Retinal pigment epithelial cell (primary cell): Measurements from ENCODE around the gene RPS6KC1.

Experiments
- DNase-seq: peaks from one replicate; pipeline ENCODE4 v3.0.0-alpha.2; 2010; ENCODE audit warnings: low read depth
- H3K4me3 ChIP-seq: 2 replicates; pipeline ENCODE4 v1.5.1; 2011; ENCODE audit warnings: mild to moderate bottlenecking, low read length, control low read depth, moderate library complexity
- TF ChIP-seq, protein P1 (sequence below): conservative IDR thresholded peaks from 2 replicates; pipeline ENCODE4 v1.5.1; 2011; ENCODE audit warnings: low read depth, low read length, control low read depth, inconsistent platforms

The RPS6KC1 gene, protein sequence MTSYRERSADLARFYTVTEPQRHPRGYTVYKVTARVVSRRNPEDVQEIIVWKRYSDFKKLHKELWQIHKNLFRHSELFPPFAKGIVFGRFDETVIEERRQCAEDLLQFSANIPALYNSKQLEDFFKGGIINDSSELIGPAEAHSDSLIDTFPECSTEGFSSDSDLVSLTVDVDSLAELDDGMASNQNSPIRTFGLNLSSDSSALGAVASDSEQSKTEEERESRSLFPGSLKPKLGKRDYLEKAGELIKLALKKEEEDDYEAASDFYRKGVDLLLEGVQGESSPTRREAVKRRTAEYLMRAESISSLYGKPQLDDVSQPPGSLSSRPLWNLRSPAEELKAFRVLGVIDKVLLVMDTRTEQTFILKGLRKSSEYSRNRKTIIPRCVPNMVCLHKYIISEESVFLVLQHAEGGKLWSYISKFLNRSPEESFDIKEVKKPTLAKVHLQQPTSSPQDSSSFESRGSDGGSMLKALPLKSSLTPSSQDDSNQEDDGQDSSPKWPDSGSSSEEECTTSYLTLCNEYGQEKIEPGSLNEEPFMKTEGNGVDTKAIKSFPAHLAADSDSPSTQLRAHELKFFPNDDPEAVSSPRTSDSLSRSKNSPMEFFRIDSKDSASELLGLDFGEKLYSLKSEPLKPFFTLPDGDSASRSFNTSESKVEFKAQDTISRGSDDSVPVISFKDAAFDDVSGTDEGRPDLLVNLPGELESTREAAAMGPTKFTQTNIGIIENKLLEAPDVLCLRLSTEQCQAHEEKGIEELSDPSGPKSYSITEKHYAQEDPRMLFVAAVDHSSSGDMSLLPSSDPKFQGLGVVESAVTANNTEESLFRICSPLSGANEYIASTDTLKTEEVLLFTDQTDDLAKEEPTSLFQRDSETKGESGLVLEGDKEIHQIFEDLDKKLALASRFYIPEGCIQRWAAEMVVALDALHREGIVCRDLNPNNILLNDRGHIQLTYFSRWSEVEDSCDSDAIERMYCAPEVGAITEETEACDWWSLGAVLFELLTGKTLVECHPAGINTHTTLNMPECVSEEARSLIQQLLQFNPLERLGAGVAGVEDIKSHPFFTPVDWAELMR

DNA sequence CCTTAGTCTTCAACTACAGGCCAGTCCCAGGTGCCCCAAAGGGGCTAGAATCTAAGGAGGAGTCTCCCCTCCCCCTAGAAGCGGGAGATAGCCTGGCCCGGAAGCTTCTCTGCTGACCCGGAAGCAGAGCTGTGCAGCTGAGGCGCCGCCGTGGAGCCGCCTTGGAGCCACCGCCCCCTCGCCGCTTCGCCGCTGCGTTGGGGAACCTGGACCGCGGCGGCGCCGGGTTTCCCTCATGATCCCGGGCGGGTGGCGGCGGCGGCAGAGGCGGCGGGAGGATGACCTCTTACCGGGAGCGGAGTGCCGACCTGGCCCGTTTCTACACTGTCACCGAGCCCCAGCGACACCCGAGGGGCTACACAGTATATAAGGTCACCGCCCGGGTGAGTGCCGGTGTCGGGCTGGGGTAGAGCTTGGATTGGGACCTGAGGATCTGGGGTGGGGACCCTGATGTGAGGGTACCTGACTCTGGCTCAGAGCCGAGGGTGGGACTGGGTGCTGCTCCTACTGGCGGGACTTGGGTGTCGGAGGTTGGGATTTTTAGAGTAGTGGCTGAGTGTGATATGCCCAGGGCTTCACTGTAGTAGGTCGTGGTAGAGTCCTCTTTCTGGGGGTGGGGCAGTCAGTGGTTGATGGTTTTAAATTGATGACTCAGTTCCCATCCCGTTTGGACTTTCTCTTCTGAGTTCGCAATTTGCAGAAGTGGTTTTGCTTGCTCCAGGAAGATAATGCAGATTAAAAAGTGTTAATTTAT, at the start of gene RPS6KC1:
Gene RPS6KC1 (plus strand): TSS at position 115 of the 754 bp plus-strand sequence. CDS start 164 bp downstream, at position 279.
- peak; percentile 27 for DNase-seq
- peak within 1 kb of the TSS; percentile 97 for H3K4me3 ChIP-seq
- TF ChIP-seq, protein P1, sequence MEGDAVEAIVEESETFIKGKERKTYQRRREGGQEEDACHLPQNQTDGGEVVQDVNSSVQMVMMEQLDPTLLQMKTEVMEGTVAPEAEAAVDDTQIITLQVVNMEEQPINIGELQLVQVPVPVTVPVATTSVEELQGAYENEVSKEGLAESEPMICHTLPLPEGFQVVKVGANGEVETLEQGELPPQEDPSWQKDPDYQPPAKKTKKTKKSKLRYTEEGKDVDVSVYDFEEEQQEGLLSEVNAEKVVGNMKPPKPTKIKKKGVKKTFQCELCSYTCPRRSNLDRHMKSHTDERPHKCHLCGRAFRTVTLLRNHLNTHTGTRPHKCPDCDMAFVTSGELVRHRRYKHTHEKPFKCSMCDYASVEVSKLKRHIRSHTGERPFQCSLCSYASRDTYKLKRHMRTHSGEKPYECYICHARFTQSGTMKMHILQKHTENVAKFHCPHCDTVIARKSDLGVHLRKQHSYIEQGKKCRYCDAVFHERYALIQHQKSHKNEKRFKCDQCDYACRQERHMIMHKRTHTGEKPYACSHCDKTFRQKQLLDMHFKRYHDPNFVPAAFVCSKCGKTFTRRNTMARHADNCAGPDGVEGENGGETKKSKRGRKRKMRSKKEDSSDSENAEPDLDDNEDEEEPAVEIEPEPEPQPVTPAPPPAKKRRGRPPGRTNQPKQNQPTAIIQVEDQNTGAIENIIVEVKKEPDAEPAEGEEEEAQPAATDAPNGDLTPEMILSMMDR, result peak; percentile 22

DNA sequence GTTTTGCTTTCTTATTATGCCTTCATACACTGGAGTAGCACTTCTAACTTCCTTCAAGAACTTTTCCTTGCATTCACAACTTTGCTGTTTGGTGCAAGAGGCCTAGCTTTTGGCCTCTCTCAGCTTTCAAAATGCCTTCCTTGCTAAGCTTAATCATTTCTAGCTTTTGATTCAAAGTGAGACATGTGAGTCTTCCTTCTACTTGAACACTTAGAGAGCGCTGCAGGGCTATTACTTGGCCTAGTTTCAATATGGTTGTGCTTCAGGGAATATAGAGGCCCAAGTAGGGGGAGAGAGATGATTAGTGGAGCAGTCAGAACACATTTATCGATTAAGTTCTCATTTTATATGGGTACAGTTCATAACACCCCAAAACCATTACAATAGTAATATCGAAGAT, 47.8 kb upstream of the RPS6KC1 start:
- TF ChIP-seq, protein P1, result no peak
- H3K4me3 ChIP-seq, result no peak overlapping the region
- DNase-seq, result no peak

DNA sequence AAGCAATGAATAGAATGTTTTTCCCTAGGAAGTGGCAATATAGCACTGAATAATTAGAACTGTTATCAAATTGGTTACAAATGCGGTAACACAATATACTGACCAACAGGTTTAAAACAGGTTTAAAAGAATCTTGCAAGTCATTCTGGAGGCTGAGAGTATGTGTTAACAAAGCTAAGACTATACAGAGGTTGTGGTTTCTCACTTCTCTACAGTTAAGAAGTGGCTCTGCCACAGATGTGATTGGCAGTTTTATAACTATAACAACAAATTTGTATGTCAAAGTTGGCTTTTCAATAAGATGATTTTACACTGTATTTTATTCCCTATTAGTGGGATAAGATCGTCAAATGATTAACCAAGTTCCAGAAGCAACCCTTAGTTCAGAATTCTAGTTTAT, 42.5 kb upstream of the RPS6KC1 start:
- TF ChIP-seq, protein P1, result no peak
- no peak overlapping the region for H3K4me3 ChIP-seq
- DNase-seq, result no peak

DNA sequence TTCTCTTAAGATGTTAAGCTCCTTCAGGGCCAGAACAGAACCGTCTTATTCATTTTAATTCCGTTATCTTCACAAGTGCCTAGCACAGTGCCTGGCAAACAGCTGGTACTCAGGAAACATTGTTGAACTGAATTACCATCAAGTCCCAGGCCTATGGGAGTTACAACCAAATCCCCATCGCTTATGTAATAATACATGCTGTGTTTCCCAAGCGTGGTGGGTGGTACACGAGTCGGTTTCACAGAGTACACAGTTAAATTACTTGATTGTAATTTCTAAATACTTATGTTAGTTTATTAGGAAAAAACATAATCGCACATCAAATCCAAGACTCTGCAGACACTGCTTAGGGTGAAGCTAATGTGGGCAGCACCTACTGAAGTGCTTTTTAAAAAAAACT, 36.4 kb upstream of the RPS6KC1 start:
- TF ChIP-seq, protein P1, result no peak
- DNase-seq, result peak; percentile 7
- peak overlapping the region; percentile 81 for H3K4me3 ChIP-seq

DNA sequence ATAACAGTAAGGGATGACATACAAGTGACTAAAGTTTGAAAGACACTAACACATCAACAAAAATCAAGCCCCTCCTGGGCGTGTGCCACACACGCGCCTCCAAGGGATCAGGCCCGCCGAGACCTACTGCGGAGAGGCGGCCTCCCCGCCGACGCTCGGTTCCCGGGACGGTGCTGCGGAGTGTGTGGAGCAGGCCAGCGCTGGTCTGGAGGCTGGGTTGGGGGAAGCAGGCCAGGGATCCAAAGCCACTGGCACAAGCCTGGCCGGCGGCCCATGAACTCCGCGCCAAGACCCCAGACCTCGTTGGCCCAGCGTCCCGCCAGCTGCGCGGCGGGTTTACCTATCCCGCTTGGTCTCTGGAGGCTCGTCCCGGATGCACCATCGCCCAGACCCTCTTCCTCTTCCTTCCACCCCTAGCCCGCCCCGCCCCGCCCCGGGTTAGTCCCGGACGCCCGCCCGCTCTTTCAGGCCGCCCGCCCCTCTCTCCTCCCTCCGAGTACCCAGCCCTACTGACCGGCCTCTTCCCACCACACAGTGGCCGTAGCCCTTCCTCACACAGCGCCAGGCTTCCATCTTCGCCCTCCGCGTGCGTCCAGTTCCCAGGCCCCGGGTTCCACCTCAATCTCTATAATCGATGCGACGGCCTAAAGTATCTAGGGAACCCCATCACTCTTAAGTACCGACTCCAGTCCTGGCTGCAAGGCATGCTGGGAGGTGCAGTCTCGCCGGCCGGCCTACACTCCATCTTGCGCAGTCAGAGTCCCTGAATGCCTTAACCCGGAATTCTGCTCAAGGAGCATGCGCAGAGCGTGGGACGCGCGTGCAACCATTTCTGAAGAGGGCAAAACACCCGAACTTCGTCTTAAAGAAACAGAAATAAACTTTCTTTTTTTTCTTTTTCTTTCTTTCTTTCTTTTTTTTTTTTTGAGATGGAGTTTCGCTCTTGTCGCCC, 35.7 kb upstream of the RPS6KC1 start, which contains the start of gene ANGEL2:
Gene ANGEL2 (minus strand): TSS at position 769 of the 952 bp plus-strand sequence. CDS start 196 bp downstream, at position 573.
- TF ChIP-seq, protein P1, result no peak

More for the DNA sequence above, 35.7 kb upstream of the RPS6KC1 start, which contains the start of gene ANGEL2:
- peak; percentile 90 for DNase-seq
- H3K4me3 ChIP-seq, result peak within 1 kb of the TSS; percentile 81
